B cell (primary cell): ENCODE results near the gene ZNF407. TPM values are rescaled to one million over a fixed set of nuclear protein-coding genes. Genes with fewer than 3 reads are reported as not detected.

Experiments used
- ATAC-seq: fragments of 200-7000 bp; cut with Tn5 transposase; one replicate; pipeline ENCODE4 v1.10.0; 2021; ENCODE audit warnings: low read depth, mild to moderate bottlenecking, moderate number of reproducible peaks, moderate library complexity
- CTCF ChIA-PET: fragments of 350-600 bp; sonication (Branson Sonifier 250); formaldehyde crosslinking; loops from one replicate; lab custom pipeline; 2021; ENCODE audit warnings: antibody characterized with exemption, inconsistent platforms; lab: Charles Lee
- POLR2A ChIA-PET: fragments of 350-600 bp; sonication (Branson Sonifier 250); formaldehyde crosslinking; loops from one replicate; lab custom pipeline; 2021; ENCODE audit warnings: antibody characterized with exemption; lab: Charles Lee
- DNase-seq: peaks from one replicate; pipeline ENCODE4 v3.0.0; 2013
- H2AFZ ChIP-seq: 2 replicates; pipeline ENCODE4 v1.6.1; 2012; ENCODE audit warnings: mild to moderate bottlenecking, low read depth, low read length; ENCODE audit not compliant: insufficient read depth, poor library complexity, severe bottlenecking
- H3K27ac ChIP-seq, 2 donors: 1 replicate in 1 of 2; 2 replicates in 1 of 2; pipeline ENCODE4 v1.5.1; 2012 to 2013; ENCODE audit warnings: low read length in 2 of 2, mild to moderate bottlenecking in 2 of 2, moderate library complexity in 1 of 2
- H3K27me3 ChIP-seq, 4 experiments: fragments of 200-600 bp in 1 of 4; sonication (generic) in 1 of 4; replicated peaks in 1 of 4; 1 replicate in 2 of 4; 2 replicates in 2 of 4; pipeline versions ENCODE4 v1.6.1 to v1.7.0; 2013 to 2016; ENCODE audit warnings: low read length in 3 of 4, mild to moderate bottlenecking in 2 of 4, mixed read lengths in 1 of 4, moderate library complexity in 1 of 4; ENCODE audit not compliant: insufficient read depth in 4 of 4, control insufficient read depth in 3 of 4; ENCODE audit errors: control extremely low read depth in 1 of 4
- H3K36me3 ChIP-seq, 2 experiments: replicated peaks in 1 of 2; 1 replicate in 1 of 2; 2 replicates in 1 of 2; pipeline versions ENCODE4 v1.6.1 to v1.7.1; 2013; ENCODE audit warnings: low read length in 1 of 2; ENCODE audit not compliant: insufficient read depth in 2 of 2, control insufficient read depth in 1 of 2; ENCODE audit errors: control extremely low read depth in 1 of 2, extremely low read depth in 1 of 2
- H3K4me1 ChIP-seq, 2 donors: fragments of 200-600 bp in 1 of 2; sonication (generic) in 1 of 2; 1 replicate in 1 of 2; 2 replicates in 1 of 2; pipeline versions ENCODE4 v1.5.1 to v1.6.1; 2013 to 2017; ENCODE audit warnings: low read length in 2 of 2; ENCODE audit not compliant: control insufficient read depth in 2 of 2, insufficient read depth in 2 of 2
- H3K4me2 ChIP-seq: replicated peaks from 2 replicates; pipeline ENCODE3; 2012; ENCODE audit warnings: mild to moderate bottlenecking, low read depth, low read length; ENCODE audit not compliant: poor library complexity, severe bottlenecking
- H3K4me3 ChIP-seq, 5 experiments: fragments of 200-600 bp in 1 of 5; sonication (generic) in 1 of 5; 1 replicate in 3 of 5; 2 replicates in 2 of 5; pipeline versions ENCODE4 v1.5.1 to v1.7.0; 2011 to 2016; ENCODE audit warnings: low read length in 4 of 5, mild to moderate bottlenecking in 4 of 5, low read depth in 2 of 5, control low read depth in 1 of 5, moderate library complexity in 1 of 5; ENCODE audit not compliant: insufficient read depth in 1 of 5; ENCODE audit errors: control extremely low read depth in 1 of 5, extremely low read depth in 1 of 5
- H3K79me2 ChIP-seq: fragments of 200-600 bp; sonication (generic); one replicate; pipeline ENCODE4 v1.6.0; 2016; ENCODE audit warnings: low read length; ENCODE audit not compliant: control insufficient read depth, insufficient read depth
- H3K9ac ChIP-seq: fragments of 200-600 bp; sonication (generic); 2 replicates; pipeline ENCODE4 v1.6.1; 2017; ENCODE audit warnings: mild to moderate bottlenecking, low read length, moderate library complexity
- H3K9me3 ChIP-seq, 3 donors: one replicate each; pipeline versions ENCODE4 v1.6.1 to v1.7.1; 2013; ENCODE audit warnings: low read length in 2 of 3; ENCODE audit not compliant: control insufficient read depth in 2 of 3, insufficient read depth in 1 of 3; ENCODE audit errors: control extremely low read depth in 1 of 3
- H4K20me1 ChIP-seq: 2 replicates; pipeline ENCODE4 v1.6.0; 2012; ENCODE audit warnings: mild to moderate bottlenecking, low read length; ENCODE audit not compliant: insufficient read depth, control insufficient read depth, poor library complexity, severe bottlenecking
- H3K27ac Mint-ChIP-seq: one replicate; pipeline ENCODE4 v1.8.0; 2021; ENCODE audit warnings: mixed read lengths
- H3K27me3 Mint-ChIP-seq: one replicate; pipeline ENCODE4 v1.8.0; 2021; ENCODE audit warnings: mixed read lengths
- H3K4me1 Mint-ChIP-seq: one replicate; pipeline ENCODE4 v1.8.0; 2021; ENCODE audit warnings: mixed read lengths
- H3K4me3 Mint-ChIP-seq: one replicate; pipeline ENCODE4 v1.8.0; 2021; ENCODE audit warnings: mixed read lengths
- H3K9me3 Mint-ChIP-seq: one replicate; pipeline ENCODE4 v1.8.0; 2022; ENCODE audit warnings: mixed read lengths; ENCODE audit not compliant: insufficient read depth
- EZH2 ChIP-seq: IDR thresholded peaks from 2 replicates; pipeline ENCODE4 v1.6.1; 2012; ENCODE audit warnings: borderline replicate concordance, low read depth, mild to moderate bottlenecking, moderate library complexity, low read length; ENCODE audit not compliant: insufficient read depth, poor library complexity, severe bottlenecking
- WGBS: methylation state at CpG from one replicate; pipeline ENCODE4 v1.1.5; 2013; ENCODE audit warnings: missing lambda C conversion rate; ENCODE audit not compliant: insufficient coverage; 5-methylcytosine and 5-hydroxymethylcytosine counted together
- intact Hi-C: fragments of 100-400 bp; cut with micrococcal nuclease; formaldehyde crosslinking; loops from one replicate; pipeline ENCODE4 v1.10.0; 2022
- polyA plus RNA-seq: library from polyadenylated mRNA; depleted of rRNA; stranded (reverse); fragments of >200 nt; gene quantifications from 2 replicates; pipeline ENCODE4 v1.2.3, GENCODE V29; 2012
- total RNA-seq, 2 donors: library from RNA; stranded (reverse); fragments of 120-200 nt in 1 of 2; gene quantifications; 1 replicate in 1 of 2; 2 replicates in 1 of 2; pipeline versions ENCODE4 v1.2.3 to v1.2.4, GENCODE V29; 2013 to 2022
- TF ChIP-seq, protein P1 (sequence below): fragments of 200-600 bp; IDR thresholded peaks from one replicate; pipeline ENCODE4 v1.8.0; 2022; ENCODE audit warnings: antibody characterized with exemption, mild to moderate bottlenecking

The ZNF407 gene
- total and polyA plus RNA-seq, 2 donors (not counting 1 experiment from before 2014, with no cell fraction given), result 4.5 to 37.1 TPM

DNA sequence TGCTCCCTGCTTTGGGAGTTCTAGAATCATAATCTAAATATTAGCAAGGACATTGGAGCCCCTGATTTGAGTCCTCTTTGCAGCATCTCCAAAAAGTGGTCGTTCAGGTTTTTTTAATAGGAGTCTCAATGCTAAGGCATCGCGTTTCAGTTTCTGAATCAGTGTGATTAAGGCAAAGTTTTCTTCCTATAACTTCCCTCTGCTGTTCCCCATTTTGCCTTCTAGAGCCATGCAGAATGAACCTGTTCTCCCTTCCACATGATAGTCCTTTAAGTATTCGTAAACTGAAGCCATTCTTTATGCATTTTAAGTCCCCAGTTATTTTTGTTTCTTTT, 451.8 kb downstream of the ZNF407 start:
- Histone ChIP-seq H3K9ac (no peak overlapping the region), H3K9me3 (no peaks in the 10 kb centered on the region), H2AFZ (no peak overlapping the region), H3K79me2 (no peaks in the 10 kb centered on the region), H3K27me3 (no peaks in the 10 kb centered on the region), H3K4me3 (no peak overlapping the region), H3K4me1 (no peaks in the 10 kb centered on the region), H4K20me1 (no peaks in the 10 kb centered on the region), H3K27ac (no peak overlapping the region), H3K36me3 (no peaks in the 10 kb centered on the region), H3K4me2 (no peak overlapping the region)
- Mint-ChIP-seq H3K4me3 (no peak overlapping the region), H3K9me3 (no peaks in the 10 kb centered on the region), H3K27me3 (no peaks in the 10 kb centered on the region), H3K27ac (no peak overlapping the region), H3K4me1 (no peaks in the 10 kb centered on the region)
- intact Hi-C loops, result no loop called here
- DNase-seq (no peak), ATAC-seq (no peak)
- WGBS, result no CpG with 5 or more reads among the region's 4 CpGs
- TF ChIP-seq EZH2, result no peak
- TF ChIP-seq, protein P1, sequence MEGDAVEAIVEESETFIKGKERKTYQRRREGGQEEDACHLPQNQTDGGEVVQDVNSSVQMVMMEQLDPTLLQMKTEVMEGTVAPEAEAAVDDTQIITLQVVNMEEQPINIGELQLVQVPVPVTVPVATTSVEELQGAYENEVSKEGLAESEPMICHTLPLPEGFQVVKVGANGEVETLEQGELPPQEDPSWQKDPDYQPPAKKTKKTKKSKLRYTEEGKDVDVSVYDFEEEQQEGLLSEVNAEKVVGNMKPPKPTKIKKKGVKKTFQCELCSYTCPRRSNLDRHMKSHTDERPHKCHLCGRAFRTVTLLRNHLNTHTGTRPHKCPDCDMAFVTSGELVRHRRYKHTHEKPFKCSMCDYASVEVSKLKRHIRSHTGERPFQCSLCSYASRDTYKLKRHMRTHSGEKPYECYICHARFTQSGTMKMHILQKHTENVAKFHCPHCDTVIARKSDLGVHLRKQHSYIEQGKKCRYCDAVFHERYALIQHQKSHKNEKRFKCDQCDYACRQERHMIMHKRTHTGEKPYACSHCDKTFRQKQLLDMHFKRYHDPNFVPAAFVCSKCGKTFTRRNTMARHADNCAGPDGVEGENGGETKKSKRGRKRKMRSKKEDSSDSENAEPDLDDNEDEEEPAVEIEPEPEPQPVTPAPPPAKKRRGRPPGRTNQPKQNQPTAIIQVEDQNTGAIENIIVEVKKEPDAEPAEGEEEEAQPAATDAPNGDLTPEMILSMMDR, result no peak
- ChIA-PET POLR2A (no interaction called here), CTCF (no interaction called here)

GRCh38 chr18:75051757-75052156, 454.1 kb downstream of the ZNF407 start:
- Histone ChIP-seq H3K79me2 (no peaks in the 10 kb centered on the region), H4K20me1 (no peaks in the 10 kb centered on the region), H3K4me2 (no peak overlapping the region), H3K9ac (no peak overlapping the region), H3K27ac (no peak overlapping the region), H3K4me3 (no peak overlapping the region), H3K9me3 (no peaks in the 10 kb centered on the region), H3K27me3 (no peaks in the 10 kb centered on the region), H3K36me3 (no peaks in the 10 kb centered on the region), H3K4me1 (no peaks in the 10 kb centered on the region), H2AFZ (no peak overlapping the region)
- no peaks in the 10 kb centered on the region for H3K9me3 Mint-ChIP-seq
- WGBS, result 100% methylated on average over 4 of the region's 9 CpGs
- POLR2A ChIA-PET, result no interaction called here
- intact Hi-C loops, result no loop called here
- TF ChIP-seq, protein P1, result no peak
- no peak for TF ChIP-seq EZH2
- H3K4me1 Mint-ChIP-seq, result no peaks in the 10 kb centered on the region
- no peak for DNase-seq
- no peak for ATAC-seq
- H3K4me3 Mint-ChIP-seq, result no peak overlapping the region
- no peak overlapping the region for H3K27ac Mint-ChIP-seq
- CTCF ChIA-PET, result no interaction called here
- no peaks in the 10 kb centered on the region for H3K27me3 Mint-ChIP-seq
